Measurements from ENCODE around the gene TMEM117.
"Not testable (repeated sequence)": the region's sequence is repeated elsewhere in the genome, so short reads cannot be mapped to it uniquely, and the experiment has no call there.

Gene TMEM117

GRCh38 chr12:43841253-43841652 is 5.4 kb downstream of the TMEM117 start:
- DNase-seq, result no peak

GRCh38 chr12:43842259-43842658 is 6.4 kb downstream of the TMEM117 start:
- DNase-seq, result no peak

- not testable (repeated sequence) for DNase-seq
Measured at GRCh38 chr12:43847425-43848225, 11.7 kb downstream of the TMEM117 start.

GRCh38 chr12:43848226-43848507 is 12.3 kb downstream of the TMEM117 start:
- no peak for DNase-seq

GRCh38 chr12:43848786-43849185 is 12.9 kb downstream of the TMEM117 start:
- DNase-seq, result no peak

GRCh38 chr12:43852744-43853143 is 16.9 kb downstream of the TMEM117 start:
- no peak for DNase-seq

- DNase-seq, result no peak
Measured at GRCh38 chr12:43856972-43857371, 21.1 kb downstream of the TMEM117 start.

- DNase-seq, result no peak
Measured at GRCh38 chr12:43858096-43858495, 22.2 kb downstream of the TMEM117 start.

GRCh38 chr12:43858991-43859390 is 23.1 kb downstream of the TMEM117 start:
- DNase-seq, result no peak

- no peak for DNase-seq
Measured at GRCh38 chr12:43861015-43861839, 25.3 kb downstream of the TMEM117 start.

GRCh38 chr12:43861840-43862150 is 25.9 kb downstream of the TMEM117 start:
- no peak for DNase-seq

- no peak for DNase-seq
Measured at GRCh38 chr12:43863770-43864366, 28.0 kb downstream of the TMEM117 start.

GRCh38 chr12:43864557-43864956 is 28.7 kb downstream of the TMEM117 start:
- not testable (repeated sequence) for DNase-seq

- no peak for DNase-seq
Measured at GRCh38 chr12:43869184-43869583, 33.3 kb downstream of the TMEM117 start.

- not testable (repeated sequence) for DNase-seq
Measured at GRCh38 chr12:43869765-43870164, 33.9 kb downstream of the TMEM117 start.

GRCh38 chr12:43871258-43871657 is 35.4 kb downstream of the TMEM117 start:
- DNase-seq, result not testable (repeated sequence)

GRCh38 chr12:43872396-43872795 is 36.5 kb downstream of the TMEM117 start:
- no peak for DNase-seq

- no peak for DNase-seq
Measured at GRCh38 chr12:43878050-43878449, 42.2 kb downstream of the TMEM117 start.

GRCh38 chr12:43880547-43880946 is 44.7 kb downstream of the TMEM117 start:
- DNase-seq, result no peak

GRCh38 chr12:43882578-43883178 is 46.8 kb downstream of the TMEM117 start:
- peak; percentile 28 to 65 for DNase-seq

- no peak for DNase-seq
Measured at GRCh38 chr12:43883311-43883710, 47.4 kb downstream of the TMEM117 start.

- DNase-seq, result no peak
Measured at GRCh38 chr12:43883748-43884147, 47.9 kb downstream of the TMEM117 start.

- DNase-seq, result no peak
Measured at GRCh38 chr12:43884683-43885410, 49.0 kb downstream of the TMEM117 start.
